Effector CD4-positive, alpha-beta T cell (primary cell): ENCODE results near the gene TTC28.

Experiments
- DNase-seq: peaks from one replicate; pipeline ENCODE4 v3.0.0-alpha.2; 2020

The TTC28 gene

GRCh38 chr22:28015676-28016601 is 663.7 kb downstream of the TTC28 start:
- no peak for DNase-seq

DNA sequence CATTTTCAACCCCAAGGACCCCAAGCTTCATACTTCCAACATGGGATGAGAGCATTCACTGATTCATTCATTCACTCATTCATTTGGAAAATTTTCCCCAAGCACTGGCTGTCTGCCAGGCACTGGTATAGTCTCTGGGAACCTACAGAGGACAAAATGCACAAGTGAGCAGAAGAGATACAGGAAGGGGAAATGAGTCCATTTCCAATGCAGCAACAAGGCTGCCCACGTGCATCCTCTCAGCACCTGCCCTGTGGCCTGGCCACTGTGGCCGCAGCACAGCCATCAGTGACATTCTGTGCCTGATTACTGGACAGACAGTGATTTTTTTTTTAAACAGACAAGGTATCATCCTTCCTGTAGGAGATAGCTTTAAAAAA is 664.6 kb downstream of the TTC28 start:
- DNase-seq = no peak

- no peak for DNase-seq
These were observed 665.2 kb downstream of the TTC28 start for GRCh38 chr22:28014211-28015045.

DNA sequence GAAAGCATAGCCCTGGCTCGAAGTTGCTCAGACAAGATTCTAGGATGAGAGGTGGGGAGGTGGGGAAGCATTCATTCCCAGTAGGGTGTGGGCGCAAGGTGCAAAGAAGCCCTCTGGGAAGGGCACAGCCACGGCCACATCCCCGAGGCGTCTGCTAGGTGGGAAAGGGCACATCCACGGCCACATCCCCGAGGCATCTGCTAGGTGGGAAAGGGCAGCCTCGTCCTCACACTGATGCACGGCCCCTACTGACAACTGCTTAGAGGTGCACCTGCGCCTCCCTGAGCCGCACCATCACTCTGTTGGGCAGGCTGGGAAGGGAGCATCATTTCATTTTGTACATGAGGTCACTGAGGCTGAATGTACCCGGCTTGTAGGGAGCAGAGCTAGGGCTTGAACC is 666.0 kb downstream of the TTC28 start:
- no peak for DNase-seq

DNA sequence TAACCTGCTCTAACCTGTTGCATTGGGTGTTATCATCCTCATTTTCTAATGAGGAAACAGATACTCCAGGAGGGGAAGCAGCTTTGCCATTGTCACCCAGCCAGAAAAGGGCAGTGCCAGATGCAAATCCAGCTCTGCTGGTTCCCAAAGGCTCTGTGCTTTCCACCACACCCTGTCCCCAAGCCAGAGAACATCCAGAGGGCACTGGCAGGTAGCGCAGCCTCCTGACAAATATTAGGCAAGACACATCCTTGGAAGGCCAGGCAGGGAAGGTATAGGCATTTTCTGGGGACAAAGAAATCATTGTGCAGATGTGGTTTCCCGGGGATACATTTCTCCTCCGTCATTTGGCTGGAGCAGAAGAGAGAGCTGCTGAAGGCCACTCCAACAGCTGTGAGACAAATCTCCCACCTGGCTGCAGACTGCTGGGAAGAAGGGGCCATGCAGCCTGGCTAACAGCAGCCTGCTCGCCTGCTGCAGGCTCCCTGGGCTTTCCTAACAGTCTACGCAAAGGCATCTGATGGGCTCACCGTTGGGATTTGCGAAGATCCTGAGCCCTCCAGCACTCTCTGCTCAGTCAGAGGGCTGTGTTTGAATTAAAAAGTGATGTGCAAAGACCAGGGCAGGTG is 666.7 kb downstream of the TTC28 start:
- DNase-seq = no peak

DNA sequence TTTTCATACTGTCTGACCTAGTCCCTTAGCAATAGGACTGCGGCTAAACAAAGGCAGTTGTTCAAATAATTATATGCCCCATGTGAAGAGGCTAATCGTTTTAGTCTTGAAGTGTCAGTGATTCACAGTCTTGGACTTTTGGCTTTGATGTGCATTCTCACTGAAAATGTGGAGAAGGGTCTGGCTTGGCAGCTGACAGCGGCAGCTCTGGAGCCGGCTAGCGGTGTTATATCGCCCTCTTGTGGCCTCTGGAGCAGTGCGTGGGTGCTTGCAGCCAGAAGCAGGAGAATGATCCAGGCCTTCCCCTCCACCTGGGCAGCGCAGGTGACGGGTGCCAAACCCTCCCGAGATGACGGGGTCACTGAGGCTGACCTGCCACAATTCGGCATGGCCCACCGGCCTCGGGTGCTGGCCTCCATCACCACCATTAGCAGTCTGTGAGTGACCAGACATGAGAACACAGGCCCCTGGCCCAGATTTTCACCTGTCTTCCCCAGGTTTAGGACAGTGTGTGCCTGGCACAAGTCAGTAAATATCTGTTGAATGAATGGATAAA is 670.3 kb downstream of the TTC28 start:
- peak; percentile 63 for DNase-seq

- no peak for DNase-seq
These were observed 671.0 kb downstream of the TTC28 start for GRCh38 chr22:28008649-28009048.

GRCh38 chr22:28008056-28008455 is 671.6 kb downstream of the TTC28 start:
- DNase-seq = no peak

GRCh38 chr22:28006271-28006670 is 673.4 kb downstream of the TTC28 start:
- no peak for DNase-seq

DNA sequence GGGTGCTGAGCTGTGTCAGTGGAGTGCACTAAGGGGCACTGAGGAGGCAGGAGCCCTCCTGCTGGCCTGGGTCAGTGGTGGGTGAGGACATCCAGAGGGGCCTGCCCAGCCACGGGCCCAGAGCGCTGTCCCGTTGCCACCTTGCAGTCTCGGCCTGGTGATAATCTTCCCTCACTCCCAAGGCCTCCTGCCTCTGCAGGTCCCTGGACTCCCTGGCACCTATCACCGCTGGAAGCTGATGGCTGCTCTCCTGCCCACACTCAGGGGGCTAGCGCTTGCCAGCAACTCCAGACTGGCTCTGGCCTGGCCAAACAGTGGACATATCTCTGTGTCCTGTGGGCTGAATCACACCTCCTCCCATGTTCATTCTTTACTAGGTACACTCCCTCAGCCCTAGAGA is 674.1 kb downstream of the TTC28 start:
- DNase-seq = no peak

- DNase-seq = no peak
These were observed 675.6 kb downstream of the TTC28 start for GRCh38 chr22:28004021-28004420.

GRCh38 chr22:28002863-28003565 is 676.6 kb downstream of the TTC28 start:
- DNase-seq = no peak

- no peak for DNase-seq
These were observed 677.4 kb downstream of the TTC28 start for GRCh38 chr22:28002181-28002700.

DNA sequence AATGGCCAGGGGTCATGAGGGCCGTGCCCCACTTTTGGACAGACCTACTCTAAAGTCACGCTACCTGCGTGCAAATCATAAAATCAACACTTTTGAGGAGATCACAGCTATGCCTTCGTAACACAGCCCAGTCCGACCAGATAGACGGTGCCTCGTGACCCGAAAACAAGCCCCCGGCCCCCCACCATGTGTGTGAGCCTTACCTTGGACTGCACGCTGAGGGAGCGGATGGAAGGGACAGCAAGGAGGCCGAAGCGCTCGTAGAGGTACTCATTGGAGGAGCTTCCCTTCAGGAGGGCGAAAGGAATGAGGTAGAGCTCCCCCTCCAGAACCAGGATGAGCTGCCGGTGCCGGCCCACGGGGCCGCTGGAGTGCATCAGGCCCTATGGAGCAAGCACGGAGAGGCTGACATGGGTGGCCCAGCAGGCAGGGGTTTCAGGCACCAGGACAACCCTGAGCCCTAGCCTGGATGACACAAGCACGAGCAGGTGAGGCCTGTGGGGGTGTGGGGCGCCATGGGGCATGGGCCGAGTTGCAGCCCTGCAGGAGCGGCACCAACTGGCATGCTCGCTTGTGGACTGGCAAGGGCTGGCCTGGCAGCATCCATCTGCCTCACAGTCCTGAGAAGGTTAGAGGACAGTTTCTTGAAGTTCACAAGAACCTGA is 678.3 kb downstream of the TTC28 start:
- DNase-seq = no peak

- DNase-seq = no peak
These were observed 679.3 kb downstream of the TTC28 start for GRCh38 chr22:28000361-28000760.

GRCh38 chr22:27999876-28000275 is 679.8 kb downstream of the TTC28 start:
- DNase-seq = no peak

GRCh38 chr22:27998511-27999410 is 680.9 kb downstream of the TTC28 start:
- DNase-seq = no peak

DNA sequence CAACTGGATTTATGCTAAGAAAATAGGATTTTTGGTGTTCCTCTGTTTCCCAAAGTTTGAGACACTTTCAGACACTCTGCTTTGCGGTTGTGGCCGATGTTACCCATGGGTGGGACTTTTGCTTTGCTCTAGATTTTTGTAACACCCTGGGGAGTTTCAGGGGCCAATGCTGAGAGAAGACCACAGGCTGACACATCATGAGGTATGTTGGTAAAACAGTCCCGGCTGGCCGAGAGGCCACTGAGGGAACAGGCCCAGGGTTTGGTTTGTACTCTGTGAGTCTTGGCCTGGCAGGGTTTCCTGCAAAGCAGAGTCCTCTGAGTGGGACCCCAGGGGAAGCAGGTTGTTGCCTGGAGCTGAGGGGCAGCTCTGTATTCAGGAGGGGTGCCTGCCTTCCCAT is 682.1 kb downstream of the TTC28 start:
- DNase-seq = no peak

GRCh38 chr22:27996981-27997380 is 682.7 kb downstream of the TTC28 start:
- no peak for DNase-seq

GRCh38 chr22:27996529-27996925 is 683.1 kb downstream of the TTC28 start:
- no peak for DNase-seq
